ENCODE results near the gene CHD6.

The CHD6 gene

GRCh38 chr20:41618807-41619311 is 682 bp upstream of the CHD6 start (continued):
- TF ChIP-seq ZNF514 (tag by site-specific recombination; IDR thresholded peaks at IDR 0.05) (no peak), RBAK (tag by site-specific recombination; IDR thresholded peaks at IDR 0.05) (no peak), KLF17 (tag by site-specific recombination; IDR thresholded peaks at IDR 0.05) (no peak), ZNF843 (tag by site-specific recombination; IDR thresholded peaks at IDR 0.05) (no peak), ZNF561 (tag by site-specific recombination; IDR thresholded peaks at IDR 0.05; ENCODE audit: borderline replicate concordance) (no peak), ZFHX2 (tag by site-specific recombination; conservative IDR thresholded peaks at IDR 0.05) (no peak), EGR2 (tag by site-specific recombination; IDR thresholded peaks at IDR 0.05; ENCODE audit: low read depth) (no peak), IKZF3 (tag by site-specific recombination; IDR thresholded peaks at IDR 0.05) (no peak), ZSCAN30 (tag by site-specific recombination; IDR thresholded peaks at IDR 0.05) (no peak), ZNF404 (tag by site-specific recombination; IDR thresholded peaks at IDR 0.05) (no peak), ZNF518A (tag by site-specific recombination; conservative IDR thresholded peaks at IDR 0.05; ENCODE audit: low read depth) (no peak), ZBTB26 (tag by site-specific recombination; optimal IDR thresholded peaks at IDR 0.05) (peak; percentile 39), ZNF600 (tag by site-specific recombination; IDR thresholded peaks at IDR 0.05) (no peak), ZNF776 (tag by site-specific recombination; IDR thresholded peaks at IDR 0.05; ENCODE audit: borderline replicate concordance) (no peak), ZNF324 (tag by site-specific recombination; IDR thresholded peaks at IDR 0.05) (no peak), ZBTB1 (tag by site-specific recombination; IDR thresholded peaks at IDR 0.05) (no peak), ZNF354C (tag by site-specific recombination; IDR thresholded peaks at IDR 0.05; ENCODE audit: borderline replicate concordance, low read depth) (no peak), ZNF292 (tag by site-specific recombination; IDR thresholded peaks at IDR 0.05; ENCODE audit: borderline replicate concordance, low read depth) (no peak), ZNF19 (tag by site-specific recombination; IDR thresholded peaks at IDR 0.05; ENCODE audit: low read depth) (no peak), KLF9 (tag by site-specific recombination; IDR thresholded peaks at IDR 0.05; ENCODE audit: low read depth) (peak; percentile 45; the same call in 1 of the 2 replicates), ZNF416 (tag by site-specific recombination; IDR thresholded peaks at IDR 0.05) (no peak), ZNF785 (tag by site-specific recombination; IDR thresholded peaks at IDR 0.05) (no peak), ZNF654 (tag by site-specific recombination; IDR thresholded peaks at IDR 0.05; ENCODE audit: low read depth) (no peak), PRDM2 (tag by site-specific recombination; IDR thresholded peaks at IDR 0.05; ENCODE audit: borderline replicate concordance) (no peak), ZNF274 (IDR thresholded peaks at IDR 0.05; ENCODE audit: low read length) (no peak), ZNF274 (tag by site-specific recombination; IDR thresholded peaks at IDR 0.05; ENCODE audit: borderline replicate concordance) (no peak), ZIC2 (tag by site-specific recombination; IDR thresholded peaks at IDR 0.05) (peak; percentile 25; the same call in 1 of the 2 replicates), ZNF211 (tag by site-specific recombination; IDR thresholded peaks at IDR 0.05; ENCODE audit: low read depth) (no peak), FEZF1 (tag by site-specific recombination; IDR thresholded peaks at IDR 0.05) (no peak)
